ENCODE measurements around the gene LAMTOR5. TPM values are rescaled to one million over a fixed set of nuclear protein-coding genes. Genes with fewer than 3 reads are reported as not detected.
"Not testable (repeated sequence)": the region's sequence is repeated elsewhere in the genome, so short reads cannot be mapped to it uniquely, and the experiment has no call there.

The LAMTOR5 gene
- total and polyA plus RNA-seq, 10 of the 15 experiments (the other 5 are each of a cell fraction or from before 2014, with no cell fraction given): 64.1 to 613 (median 315) TPM

- Histone ChIP-seq H3K4me2 (ENCODE audit: control insufficient read depth, insufficient read depth) (no peak overlapping the region), H3K27ac (ENCODE audit: control insufficient read depth, insufficient read depth) (no peak overlapping the region), H3K36me3 (ENCODE audit: control insufficient read depth in 2 of 2, insufficient read depth in 2 of 2, low read length in 1 of 2) (no peaks in the 10 kb centered on the region), H3K79me2 (ENCODE audit: control insufficient read depth, insufficient read depth, low read length) (no peaks in the 10 kb centered on the region), H3K4me1 (ENCODE audit: control insufficient read depth, insufficient read depth, low read length) (no peaks in the 10 kb centered on the region), H4K20me1 (ENCODE audit: control insufficient read depth, insufficient read depth) (no peaks in the 10 kb centered on the region), H3K27me3 (replicated peaks in 1 of 2; ENCODE audit: control insufficient read depth in 2 of 2, insufficient read depth in 2 of 2, low read length in 1 of 2) (peaks cover 0 to 3% of the 10 kb centered on the region in 2 experiments; a peak in 2 of 4 replicates), H3K9ac (ENCODE audit: control insufficient read depth, insufficient read depth, low read length) (no peak overlapping the region), H3K4me3 (no peak overlapping the region), H2AFZ (ENCODE audit: control insufficient read depth, low read depth, low read length) (no peak overlapping the region), H3K9me3 (replicated peaks; ENCODE audit: control insufficient read depth, insufficient read depth, low read length) (no peaks in the 10 kb centered on the region)
- FAIRE-seq (no peak), DNase-seq (ENCODE audit: low read depth, low spot score) (no peak), ATAC-seq (no peak)
- in situ Hi-C loops (cut with MboI): no loop called here
- TF ChIP-seq MYB (IDR thresholded peaks at IDR 0.05; ENCODE audit: borderline replicate concordance, low read depth, low read length) (no peak), PKNOX1 (IDR thresholded peaks at IDR 0.05) (no peak), ESRRA (IDR thresholded peaks at IDR 0.05; ENCODE audit: low read length) (no peak), IRF3 (IDR thresholded peaks at IDR 0.05) (no peak), NFYA (IDR thresholded peaks at IDR 0.05; ENCODE audit: borderline replicate concordance, low read depth, low read length) (no peak), MXI1 (IDR thresholded peaks at IDR 0.05; ENCODE audit: low read depth, low read length) (no peak), RAD21 (IDR thresholded peaks at IDR 0.05; ENCODE audit: insufficient read depth, low read depth, low read length) (no peak), GABPA (IDR thresholded peaks at IDR 0.05; ENCODE audit: low read depth) (no peak), SIX5 (IDR thresholded peaks at IDR 0.05; ENCODE audit: low read depth, low read length, severe bottlenecking) (no peak), HDAC2 (IDR thresholded peaks at IDR 0.05) (no peak)
- ChIA-PET POLR2A (no interaction called here), SMC1A (ENCODE audit: uncharacterized antibody, unreplicated experiment) (interaction anchor here (1.1 kb wide), 1 partner anchor 10 kb away, joined by 4 read pairs; no protein-coding TSS in a partner anchor), CTCF (interaction anchor here (0.7 to 2.1 kb wide), 4 partner anchors 19 to 33 kb away, joined by 3 to 6 read pairs (median 3); no protein-coding TSS in a partner anchor), RAD21 (ENCODE audit: unreplicated experiment) (no interaction called here)
- intact Hi-C loops (cut with micrococcal nuclease; ENCODE audit: unreplicated experiment): no loop called here
- 31% methylated on average over 3 of the region's 3 CpGs for WGBS (ENCODE audit: insufficient coverage, insufficient replicate concordance, low lambda C conversion rate, missing lambda C conversion rate)
- BruUV-seq (replicated peaks): no TSS peak
Observed at GRCh38 chr1:110440877-110441276, 33.4 kb upstream of the LAMTOR5 start.

- H3K36me3 ChIP-seq (ENCODE audit: control insufficient read depth in 2 of 2, insufficient read depth in 2 of 2, low read length in 1 of 2); POLR2A ChIA-PET; H2AFZ ChIP-seq (ENCODE audit: control insufficient read depth, low read depth, low read length); H3K9ac ChIP-seq (ENCODE audit: control insufficient read depth, insufficient read depth, low read length); RAD21 ChIA-PET (ENCODE audit: unreplicated experiment); H3K27me3 ChIP-seq (replicated peaks in 1 of 2; ENCODE audit: control insufficient read depth in 2 of 2, insufficient read depth in 2 of 2, low read length in 1 of 2); SMC1A ChIA-PET (ENCODE audit: uncharacterized antibody, unreplicated experiment); ATAC-seq; H3K4me1 ChIP-seq (ENCODE audit: control insufficient read depth, insufficient read depth, low read length); intact Hi-C loops (cut with micrococcal nuclease; ENCODE audit: unreplicated experiment); H3K4me2 ChIP-seq (ENCODE audit: control insufficient read depth, insufficient read depth); H3K27ac ChIP-seq (ENCODE audit: control insufficient read depth, insufficient read depth); H3K79me2 ChIP-seq (ENCODE audit: control insufficient read depth, insufficient read depth, low read length); H3K9me3 ChIP-seq (replicated peaks; ENCODE audit: control insufficient read depth, insufficient read depth, low read length); H3K4me3 ChIP-seq; H4K20me1 ChIP-seq (ENCODE audit: control insufficient read depth, insufficient read depth); in situ Hi-C loops (cut with MboI); FAIRE-seq; DNase-seq (ENCODE audit: low read depth, low spot score); BruUV-seq (replicated peaks): not testable (repeated sequence)
- WGBS (ENCODE audit: insufficient coverage, insufficient replicate concordance, low lambda C conversion rate, missing lambda C conversion rate): 54% methylated on average over 3 of the region's 3 CpGs
- CTCF ChIA-PET: interaction anchor here (0.7 to 2.1 kb wide), 2 partner anchors 20 to 23 kb away, joined by 3 to 6 read pairs; no protein-coding TSS in a partner anchor
Observed at GRCh38 chr1:110439873-110440272, 32.4 kb upstream of the LAMTOR5 start.
